Stimulated activated CD4-positive, alpha-beta T cell treated with anti-CD3 and anti-CD28 coated beads, Interleukin-2, amount 100 ng/mL, for 48 hours (primary cell): Measurements from ENCODE around the gene SEC24B.

ENCODE experiments used
- DNase-seq, 2 donors: peaks; one replicate each; pipeline ENCODE4 v3.0.0-alpha.2; 2020

Gene SEC24B

GRCh38 chr4:109588176-109588575 is 154.6 kb downstream of the SEC24B start:
- DNase-seq = peak; percentile 34 to 41

- DNase-seq = no peak
Observed at GRCh38 chr4:109589119-109589518, 155.5 kb downstream of the SEC24B start.

GRCh38 chr4:109589605-109590004 is 156.0 kb downstream of the SEC24B start:
- no peak for DNase-seq
